NOMO-1 treated with DMSO at 0.1 percent for 48 hours (cell line): ENCODE measurements around the gene TFF3.

Experiments used
- DNase-seq: peaks from one replicate; lab custom pipeline; 2025; ENCODE audit not compliant: unreplicated experiment; lab: John Stamatoyannopoulos, UW

TFF3 gene

GRCh38 chr21:42315296-42315891 is at the start of gene TFF3:
Gene TFF3 (minus strand): TSS chr21:42315409. CDS start chr21:42315374, 35 bp downstream.
- no peak for DNase-seq

- DNase-seq, result peak; percentile 21
These were observed 49.2 kb upstream of the TFF3 start for GRCh38 chr21:42364304-42364865.

- no peak for DNase-seq
These were observed 48.1 kb upstream of the TFF3 start for GRCh38 chr21:42363312-42363711.

GRCh38 chr21:42362700-42363099 is 47.5 kb upstream of the TFF3 start:
- no peak for DNase-seq

- no peak for DNase-seq
These were observed 47.0 kb upstream of the TFF3 start for GRCh38 chr21:42362198-42362597.

GRCh38 chr21:42361286-42361685 is 46.1 kb upstream of the TFF3 start:
- DNase-seq, result no peak

GRCh38 chr21:42360317-42360716 is 45.1 kb upstream of the TFF3 start:
- no peak for DNase-seq

- DNase-seq, result no peak
These were observed 43.7 kb upstream of the TFF3 start for GRCh38 chr21:42358937-42359336.

- no peak for DNase-seq
These were observed 43.1 kb upstream of the TFF3 start for GRCh38 chr21:42358261-42358660.

- no peak for DNase-seq
These were observed 42.1 kb upstream of the TFF3 start for GRCh38 chr21:42357307-42357706.

GRCh38 chr21:42356650-42357049 is 41.4 kb upstream of the TFF3 start:
- no peak for DNase-seq

- DNase-seq, result no peak
These were observed 40.8 kb upstream of the TFF3 start for GRCh38 chr21:42356046-42356445.

- DNase-seq, result no peak
These were observed 38.4 kb upstream of the TFF3 start for GRCh38 chr21:42353623-42354022.

- DNase-seq, result no peak
These were observed 37.4 kb upstream of the TFF3 start for GRCh38 chr21:42352441-42353095.

GRCh38 chr21:42351626-42352440 is 36.6 kb upstream of the TFF3 start:
- DNase-seq, result no peak

- no peak for DNase-seq
These were observed 35.8 kb upstream of the TFF3 start, which contains the start of gene TFF2 for GRCh38 chr21:42350927-42351426. Gene TFF2 (minus strand): TSS chr21:42350994. CDS start chr21:42350957, 37 bp downstream.

- DNase-seq, result no peak
These were observed 35.2 kb upstream of the TFF3 start for GRCh38 chr21:42350318-42350910.

- DNase-seq, result no peak
These were observed 34.5 kb upstream of the TFF3 start for GRCh38 chr21:42349420-42350317.

- DNase-seq, result no peak
These were observed 33.6 kb upstream of the TFF3 start for GRCh38 chr21:42348762-42349161.
